Skeletal muscle tissue (tissue), 4 donors: ENCODE measurements around the gene ACYP2. TPM values are rescaled to one million over a fixed set of nuclear protein-coding genes. Genes with fewer than 3 reads are reported as not detected.
"Not testable (repeated sequence)": the region's sequence is repeated elsewhere in the genome, so short reads cannot be mapped to it uniquely, and the experiment has no call there.

ENCODE experiments used
- H3K27ac ChIP-seq: one replicate; pipeline ENCODE4 v1.7.0; 2013; ENCODE audit warnings: mild to moderate bottlenecking, low read depth, low read length, inconsistent platforms
- H3K27me3 ChIP-seq, 3 donors: one replicate each; pipeline ENCODE4 v1.7.0; 2013; ENCODE audit warnings: low read length in 3 of 3; ENCODE audit not compliant: control insufficient read depth in 3 of 3, insufficient read depth in 3 of 3
- H3K36me3 ChIP-seq, 3 donors: one replicate each; pipeline ENCODE4 v1.7.0; 2013; ENCODE audit warnings: low read length in 3 of 3; ENCODE audit not compliant: control insufficient read depth in 3 of 3, insufficient read depth in 3 of 3
- H3K4me1 ChIP-seq, 3 donors: one replicate each; pipeline ENCODE4 v1.7.0; 2013; ENCODE audit warnings: low read length in 3 of 3, mild to moderate bottlenecking in 3 of 3; ENCODE audit not compliant: control insufficient read depth in 3 of 3, insufficient read depth in 3 of 3
- H3K4me3 ChIP-seq, 3 donors: one replicate each; pipeline ENCODE4 v1.7.0; 2013; ENCODE audit warnings: low read length in 3 of 3
- H3K9ac ChIP-seq, 3 donors: one replicate each; pipeline ENCODE4 v1.7.0; 2013; ENCODE audit warnings: low read length in 3 of 3, mild to moderate bottlenecking in 3 of 3, moderate library complexity in 2 of 3, low read depth in 1 of 3
- H3K9me3 ChIP-seq, 3 donors: one replicate each; pipeline ENCODE4 v1.7.0; 2013; ENCODE audit warnings: low read length in 3 of 3; ENCODE audit not compliant: control insufficient read depth in 3 of 3
- total RNA-seq: library from RNA; depleted of rRNA; stranded (reverse); fragments of >200 nt; gene quantifications from one replicate; pipeline ENCODE4 v1.2.3, GENCODE V29; 2014
- donor health status: Osteomylitis.

Gene ACYP2
- total RNA-seq, 1 donor from 2014 or later: 13.0 TPM

DNA sequence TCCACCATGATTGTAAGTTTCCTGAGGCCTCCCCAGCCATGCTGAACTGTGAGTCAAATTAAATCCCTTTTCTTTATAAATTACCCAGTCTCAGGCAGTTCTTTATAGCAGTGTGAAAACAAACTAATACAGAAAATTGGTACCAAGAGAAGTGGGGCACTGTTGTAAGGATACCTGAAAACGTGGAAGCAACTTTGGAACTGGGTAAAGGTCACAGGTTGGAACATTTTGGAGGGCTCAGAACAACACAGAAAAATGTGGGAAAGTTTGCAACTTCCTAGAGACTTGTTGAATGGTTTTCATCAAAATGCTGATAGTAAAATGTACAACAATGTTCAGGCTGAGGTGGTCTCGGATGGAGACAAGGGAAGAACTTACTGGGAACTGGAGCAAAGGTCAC lies 209.1 kb downstream of the ACYP2 start:
- not testable (repeated sequence) for H3K4me3 ChIP-seq, H3K27me3 ChIP-seq

DNA sequence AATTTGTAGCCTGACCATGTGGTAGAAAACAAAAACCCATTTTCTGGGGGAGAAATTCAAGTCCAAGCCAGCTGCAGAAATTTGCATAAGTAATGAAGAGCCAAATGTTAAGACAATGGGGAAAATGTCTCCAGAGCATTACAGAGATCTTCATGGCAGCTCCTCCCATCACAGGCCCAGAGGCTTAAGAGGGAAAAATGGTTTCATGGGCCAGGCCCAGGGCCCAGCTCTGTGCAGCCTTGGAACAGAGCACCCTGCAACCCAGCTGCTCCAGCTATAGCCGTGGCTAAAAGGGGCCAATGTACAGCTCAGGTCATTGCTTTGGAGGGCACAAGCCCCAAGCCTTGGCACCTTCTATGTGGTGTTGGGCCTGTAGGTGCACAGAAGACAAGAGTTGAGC lies 209.7 kb downstream of the ACYP2 start:
- no peak overlapping the region for H3K4me3 ChIP-seq
- peaks cover 7 to 8% (median 7%) of the 10 kb centered on the region in 3 donors for H3K4me1 ChIP-seq
- H3K27ac ChIP-seq: no peak overlapping the region
- H3K9me3 ChIP-seq: no peaks in the 10 kb centered on the region
- H3K27me3 ChIP-seq: no peaks in the 10 kb centered on the region
- no peaks in the 10 kb centered on the region for H3K36me3 ChIP-seq
- H3K9ac ChIP-seq: no peak overlapping the region

More for the DNA sequence above, 209.1 kb downstream of the ACYP2 start:
- H3K4me1 ChIP-seq, H3K9me3 ChIP-seq, H3K9ac ChIP-seq, H3K36me3 ChIP-seq, H3K27ac ChIP-seq: not testable (repeated sequence)

DNA sequence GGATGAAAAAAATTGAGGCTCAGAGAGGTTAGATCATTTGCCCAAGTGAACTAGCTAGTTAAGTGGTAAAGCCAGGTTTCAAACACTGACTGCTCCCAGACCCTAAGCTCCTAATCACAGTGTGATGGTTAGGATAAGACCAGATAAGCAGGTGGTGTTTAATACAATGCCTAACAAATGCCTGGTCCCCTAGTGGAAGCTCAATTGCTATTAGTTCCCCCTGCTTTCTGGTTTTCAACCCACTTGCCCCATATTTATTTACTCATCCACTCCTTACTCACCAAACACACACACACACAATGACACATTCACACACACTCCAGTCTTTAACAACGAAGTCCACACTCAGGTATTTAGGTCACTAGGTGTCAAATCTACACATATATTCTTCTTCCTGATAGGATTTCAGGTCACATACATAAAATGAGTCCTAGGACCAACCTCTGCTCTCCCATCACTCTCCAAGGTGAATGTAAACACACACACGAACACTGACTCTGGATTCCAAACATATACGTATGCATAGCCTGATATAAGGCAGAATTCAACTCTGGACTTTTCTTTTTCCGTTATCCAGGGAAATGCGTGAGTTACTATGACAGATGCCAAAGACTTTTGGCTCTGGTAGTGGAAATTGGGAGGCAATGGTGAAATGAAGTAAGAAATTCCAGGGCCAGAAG lies 214.2 kb downstream of the ACYP2 start:
- Histone ChIP-seq H3K4me1 (peaks cover 17 to 22% (median 19%) of the 10 kb centered on the region in 3 donors), H3K9ac (peak overlapping the region; percentile 74 to 89 (median 83)), H3K9me3 (no peaks in the 10 kb centered on the region), H3K27me3 (no peaks in the 10 kb centered on the region), H3K27ac (peak overlapping the region; percentile 80), H3K4me3 (peak overlapping the region; percentile 81 to 87 (median 85)), H3K36me3 (no peaks in the 10 kb centered on the region)

DNA sequence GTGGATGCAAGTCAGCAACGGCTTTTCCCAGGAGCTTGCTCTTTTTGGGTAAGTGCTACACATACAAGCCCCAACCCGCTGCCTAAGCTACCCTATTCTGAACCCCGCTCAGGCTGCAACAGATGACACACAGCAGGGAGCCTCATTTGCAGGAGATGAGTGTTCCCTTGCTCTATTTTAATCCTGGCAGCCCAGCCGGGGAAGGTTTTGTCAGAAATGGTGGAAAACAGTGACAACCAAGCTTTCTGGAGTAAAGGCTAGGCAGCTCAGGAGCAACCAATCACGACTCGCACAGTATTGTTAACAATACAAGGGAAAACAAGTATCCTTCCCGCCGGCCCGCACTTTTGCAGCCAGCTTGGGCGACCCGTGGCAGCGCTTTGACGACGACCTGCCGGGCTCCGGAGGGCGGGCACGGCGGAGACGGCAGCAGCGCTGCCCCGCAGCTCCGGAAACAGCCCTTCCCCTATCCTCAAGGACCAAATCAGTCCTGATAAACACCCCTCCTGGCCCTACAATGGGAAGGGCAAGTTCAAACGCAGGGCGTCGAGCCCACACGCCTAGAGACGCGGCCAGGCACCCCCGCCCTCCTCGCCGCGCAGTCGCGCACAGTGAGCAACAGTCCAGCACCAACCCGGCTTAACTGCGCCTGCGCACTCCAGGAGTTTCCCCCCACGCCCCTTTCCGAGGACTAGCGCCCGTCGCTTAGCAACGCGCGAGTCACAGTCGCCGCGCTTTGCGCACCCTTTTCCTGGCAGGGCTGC lies 214.9 kb downstream of the ACYP2 start:
- H3K4me3 ChIP-seq: peak overlapping the region; percentile 81 to 87 (median 85)
- no peaks in the 10 kb centered on the region for H3K36me3 ChIP-seq
- H3K9ac ChIP-seq: peak overlapping the region; percentile 74 to 89 (median 83)
- no peaks in the 10 kb centered on the region for H3K27me3 ChIP-seq
- peaks cover 17 to 22% (median 19%) of the 10 kb centered on the region in 3 donors for H3K4me1 ChIP-seq
- no peaks in the 10 kb centered on the region for H3K9me3 ChIP-seq
- H3K27ac ChIP-seq: peak overlapping the region; percentile 80

DNA sequence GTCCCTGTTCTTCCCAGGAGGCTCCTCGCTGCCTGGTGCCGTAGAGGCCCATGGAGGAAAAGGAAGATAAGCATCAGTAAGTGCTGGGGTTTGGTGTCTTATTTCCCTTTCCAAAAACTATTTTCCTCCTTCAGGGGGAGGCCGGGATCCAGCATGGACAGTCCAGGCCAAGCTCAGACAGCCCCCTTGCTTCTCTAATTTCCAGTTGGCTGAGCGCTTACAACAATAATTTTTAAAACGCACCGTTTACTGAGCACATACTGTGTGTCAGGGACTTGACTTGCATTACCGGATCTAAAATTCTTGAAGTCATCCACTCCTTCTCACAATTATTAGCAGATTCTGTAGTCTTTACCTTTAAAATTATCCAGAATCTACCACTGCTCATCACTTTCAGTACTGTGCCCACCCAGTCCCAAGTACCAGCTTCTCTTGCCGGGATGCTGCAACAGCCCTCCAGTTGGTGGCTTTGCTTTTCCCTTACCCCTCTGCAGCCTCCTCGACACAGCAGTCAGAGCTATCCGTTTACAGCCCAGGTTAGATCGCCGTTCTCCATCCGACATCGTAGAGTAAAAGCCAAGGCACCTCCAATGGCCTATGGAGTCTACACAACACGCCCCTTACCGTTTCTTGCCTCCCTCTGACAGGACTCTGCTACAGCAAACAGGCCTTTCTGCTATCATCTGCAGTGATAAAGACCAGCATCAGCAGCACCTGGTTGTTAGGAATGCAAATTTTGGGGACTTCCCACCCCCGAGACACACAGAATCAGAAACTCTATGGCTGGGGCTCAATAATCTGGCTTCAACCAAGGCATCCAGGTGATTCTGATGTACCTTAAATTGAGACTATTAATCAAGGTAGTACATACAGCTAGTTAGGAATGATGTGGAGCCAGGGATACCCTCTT lies 215.8 kb downstream of the ACYP2 start:
- Histone ChIP-seq H3K36me3 (no peaks in the 10 kb centered on the region), H3K27me3 (no peaks in the 10 kb centered on the region), H3K9me3 (no peaks in the 10 kb centered on the region), H3K9ac (peak overlapping the region; percentile 74 to 89 (median 83)), H3K4me1 (peaks cover 17 to 22% (median 19%) of the 10 kb centered on the region in 3 donors), H3K27ac (peak overlapping the region; percentile 80), H3K4me3 (peak overlapping the region; percentile 81 to 87 (median 85))

DNA sequence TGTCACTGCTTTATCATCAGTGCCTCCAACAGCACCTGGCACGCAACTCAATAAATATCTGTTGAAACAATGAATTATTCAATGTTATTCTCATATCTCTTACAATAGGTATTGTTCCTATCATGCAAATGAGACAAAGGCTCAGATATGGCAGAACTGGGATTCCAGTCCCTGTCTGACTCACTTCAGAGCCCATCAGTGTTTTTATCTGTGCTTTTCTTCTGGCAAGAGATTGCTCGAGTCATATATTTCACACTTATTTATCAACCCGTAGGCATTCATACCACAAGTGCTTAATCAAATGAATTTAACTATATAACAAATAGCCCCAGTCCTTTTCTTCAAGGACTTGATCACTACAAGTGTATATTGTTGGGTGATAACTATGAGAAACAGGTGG lies 217.0 kb downstream of the ACYP2 start:
- H3K4me1 ChIP-seq: peaks cover 17 to 22% (median 19%) of the 10 kb centered on the region in 3 donors
- no peak overlapping the region for H3K9ac ChIP-seq
- no peaks in the 10 kb centered on the region for H3K27me3 ChIP-seq
- no peak overlapping the region for H3K4me3 ChIP-seq
- H3K36me3 ChIP-seq: no peaks in the 10 kb centered on the region
- H3K9me3 ChIP-seq: no peaks in the 10 kb centered on the region
- H3K27ac ChIP-seq: no peak overlapping the region

DNA sequence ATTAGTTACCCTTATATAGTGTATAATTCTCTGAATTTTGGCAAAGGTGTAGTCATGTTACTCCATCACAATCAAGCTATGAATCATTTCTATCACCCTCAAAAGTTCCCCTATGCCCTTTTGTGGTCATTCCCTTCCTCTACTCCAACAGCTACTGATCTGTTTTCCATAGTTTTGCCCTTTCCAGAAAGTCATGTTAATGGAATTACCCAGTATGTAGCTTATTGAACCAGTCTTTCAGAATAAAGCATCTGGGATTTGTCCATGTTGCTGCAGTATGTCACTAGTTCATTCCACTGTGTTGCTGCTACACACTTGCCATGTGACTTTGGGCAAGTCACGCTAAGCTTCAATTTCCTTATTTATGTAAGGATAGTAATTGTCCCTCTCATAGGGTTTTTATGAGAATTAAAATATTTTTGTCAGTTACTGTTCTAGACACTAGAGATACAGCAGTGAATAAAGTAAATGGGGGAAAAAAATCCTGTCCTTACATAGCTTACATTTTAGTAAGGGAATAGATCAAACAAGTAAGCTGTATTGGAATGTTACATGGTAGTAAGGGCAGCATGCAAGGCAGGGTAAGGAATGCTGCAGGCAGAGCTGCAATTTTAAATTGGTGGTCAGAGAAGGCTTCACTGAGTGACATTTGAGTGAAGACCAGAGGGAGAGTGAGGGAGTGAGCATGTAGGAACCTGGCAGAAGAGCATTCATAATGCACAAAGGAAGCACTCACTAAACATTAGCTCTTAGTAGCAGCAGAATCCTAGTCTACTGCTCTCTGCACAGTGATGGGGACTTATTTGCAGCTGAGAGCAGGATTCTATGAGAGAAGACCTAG lies 220.9 kb downstream of the ACYP2 start:
- no peak overlapping the region for H3K27ac ChIP-seq
- no peaks in the 10 kb centered on the region for H3K36me3 ChIP-seq
- no peaks in the 10 kb centered on the region for H3K27me3 ChIP-seq
- H3K9me3 ChIP-seq: no peaks in the 10 kb centered on the region
- no peak overlapping the region for H3K9ac ChIP-seq
- H3K4me1 ChIP-seq: peaks cover 2% of the 10 kb centered on the region in 3 donors
- no peak overlapping the region for H3K4me3 ChIP-seq

GRCh38 chr2:54336977-54337255 lies 221.5 kb downstream of the ACYP2 start:
- H3K4me1 ChIP-seq: no peaks in the 10 kb centered on the region
- H3K9ac ChIP-seq: no peak overlapping the region
- H3K4me3 ChIP-seq: no peak overlapping the region
- no peaks in the 10 kb centered on the region for H3K9me3 ChIP-seq
- no peaks in the 10 kb centered on the region for H3K36me3 ChIP-seq
- no peak overlapping the region for H3K27ac ChIP-seq
- no peaks in the 10 kb centered on the region for H3K27me3 ChIP-seq

DNA sequence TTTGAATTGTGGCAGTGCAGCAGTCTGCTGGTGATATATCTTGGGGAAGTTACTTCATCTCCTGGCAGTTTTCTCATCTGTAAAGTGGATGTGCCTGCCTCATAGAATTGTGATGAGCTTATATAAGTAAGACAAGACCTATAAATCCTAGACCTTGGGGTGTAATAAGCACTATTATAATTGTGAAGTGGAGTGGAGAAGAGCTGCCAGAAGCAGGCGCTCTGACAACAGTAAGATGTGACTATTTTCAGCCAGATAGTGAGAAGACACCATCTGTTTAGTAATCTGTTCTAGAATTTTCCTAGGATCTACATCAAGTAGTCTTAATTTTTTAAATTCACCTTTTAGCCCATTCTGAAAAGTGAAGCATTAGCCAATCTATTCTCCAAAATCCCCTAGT lies 226.2 kb downstream of the ACYP2 start:
- H3K9ac ChIP-seq: no peak overlapping the region
- H3K27me3 ChIP-seq: no peaks in the 10 kb centered on the region
- H3K27ac ChIP-seq: no peak overlapping the region
- H3K9me3 ChIP-seq: no peaks in the 10 kb centered on the region
- H3K4me1 ChIP-seq: no peaks in the 10 kb centered on the region
- no peaks in the 10 kb centered on the region for H3K36me3 ChIP-seq
- H3K4me3 ChIP-seq: no peak overlapping the region
